Stimulated activated effector memory CD8-positive, alpha-beta T cell treated with anti-CD3 and anti-CD28 coated beads, Interleukin-12 subunit alpha, Interleukin-12 subunit beta, amount 100 ng/mL, for 72 hours (primary cell): ENCODE measurements around the gene TBC1D17.

Source experiments
- ATAC-seq: fragments of 150-1000 bp; cut with Tn5 transposase; 2 replicates; pipeline ENCODE4 v1.10.0; 2021
- DNase-seq, 2 donors: peaks; one replicate each; pipeline ENCODE4 v3.0.0; 2021 to 2022; ENCODE audit warnings: low spot score in 2 of 2
- H3K27ac Mint-ChIP-seq: one replicate; pipeline ENCODE4 v1.8.0; 2022; ENCODE audit warnings: mild to moderate bottlenecking, mixed read lengths
- H3K36me3 Mint-ChIP-seq: one replicate; pipeline ENCODE4 v1.8.0; 2022; ENCODE audit warnings: mild to moderate bottlenecking, mixed read lengths
- H3K4me1 Mint-ChIP-seq: one replicate; pipeline ENCODE4 v1.8.0; 2022; ENCODE audit warnings: mixed read lengths
- H3K4me3 Mint-ChIP-seq: one replicate; pipeline ENCODE4 v1.8.0; 2022; ENCODE audit warnings: mild to moderate bottlenecking, mixed read lengths
- H3K9me3 Mint-ChIP-seq: one replicate; pipeline ENCODE4 v1.8.0; 2022; ENCODE audit warnings: mixed read lengths

TBC1D17 gene

DNA sequence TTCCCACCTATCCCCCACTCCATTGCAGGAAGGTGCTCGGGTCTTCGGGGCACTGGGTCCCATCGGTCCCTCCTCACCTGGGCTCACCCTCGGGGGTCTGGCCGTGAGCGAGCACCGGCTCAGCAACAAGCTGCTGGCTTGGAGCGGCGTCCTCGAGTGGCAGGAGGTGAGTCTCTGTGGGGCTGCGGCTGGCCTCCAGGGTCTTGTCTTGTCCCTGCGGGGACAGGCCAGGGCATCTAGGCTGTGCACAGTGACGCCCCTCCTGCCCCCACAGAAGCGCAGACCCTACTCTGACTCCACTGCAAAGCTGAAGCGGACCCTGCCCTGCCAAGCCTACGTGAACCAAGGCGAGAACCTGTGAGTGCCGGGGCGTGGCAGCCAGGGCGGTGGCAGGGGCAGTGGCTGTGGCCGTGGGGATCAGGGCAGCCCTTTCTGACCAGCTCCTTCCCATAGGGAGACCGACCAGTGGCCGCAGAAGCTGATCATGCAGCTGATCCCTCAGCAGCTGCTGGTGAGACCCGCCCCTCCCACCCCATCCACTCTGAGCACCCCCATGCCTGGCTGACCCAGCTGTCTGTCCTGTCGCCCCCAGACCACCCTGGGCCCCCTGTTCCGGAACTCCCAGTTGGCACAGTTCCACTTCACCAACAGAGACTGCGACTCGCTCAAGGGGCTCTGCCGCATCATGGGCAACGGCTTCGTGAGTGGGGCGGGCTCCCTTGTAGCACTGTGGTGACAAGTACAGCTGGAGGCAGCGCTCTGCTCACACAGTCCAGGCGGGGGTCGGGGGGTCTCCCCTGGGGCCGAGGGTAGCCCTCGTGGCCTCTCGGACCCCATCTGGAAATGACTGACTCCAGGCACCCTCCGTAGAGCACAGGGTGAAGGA is 22.9 kb upstream of the TBC1D17 start:
- peak overlapping the region; percentile 89 for H3K27ac Mint-ChIP-seq
- H3K36me3 Mint-ChIP-seq: peaks cover 73% of the 10 kb centered on the region
- no peak overlapping the region for H3K4me3 Mint-ChIP-seq
- no peaks in the 10 kb centered on the region for H3K9me3 Mint-ChIP-seq
- H3K4me1 Mint-ChIP-seq: peaks cover 27% of the 10 kb centered on the region
- ATAC-seq: no peak
- DNase-seq: peak in 1 of 2 donors; percentile 50

DNA sequence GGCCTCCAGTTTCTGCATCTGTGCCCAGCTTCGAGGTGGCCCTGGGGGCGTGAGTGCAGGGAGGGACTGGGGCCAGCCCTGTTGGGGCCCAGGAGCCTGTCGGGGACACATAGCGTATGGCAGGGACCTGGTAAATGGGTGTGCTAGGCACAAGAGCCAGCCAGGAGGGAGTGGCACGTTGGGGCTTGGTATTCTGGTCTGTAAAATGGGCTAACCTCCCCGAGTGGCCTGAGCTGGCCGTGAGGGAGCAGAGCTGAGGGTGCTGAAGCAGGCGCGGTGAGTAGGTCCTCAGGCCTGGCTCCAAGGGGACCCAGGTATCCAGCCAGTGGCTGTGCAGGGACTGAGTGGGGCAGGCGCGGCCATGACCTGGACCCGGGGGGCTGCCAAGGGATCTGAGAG is 22.2 kb upstream of the TBC1D17 start:
- Mint-ChIP-seq H3K4me3 (no peak overlapping the region), H3K4me1 (peaks cover 21% of the 10 kb centered on the region), H3K36me3 (peaks cover 79% of the 10 kb centered on the region), H3K27ac (peak overlapping the region; percentile 89), H3K9me3 (no peaks in the 10 kb centered on the region)
- ATAC-seq (no peak), DNase-seq (no peak)

DNA sequence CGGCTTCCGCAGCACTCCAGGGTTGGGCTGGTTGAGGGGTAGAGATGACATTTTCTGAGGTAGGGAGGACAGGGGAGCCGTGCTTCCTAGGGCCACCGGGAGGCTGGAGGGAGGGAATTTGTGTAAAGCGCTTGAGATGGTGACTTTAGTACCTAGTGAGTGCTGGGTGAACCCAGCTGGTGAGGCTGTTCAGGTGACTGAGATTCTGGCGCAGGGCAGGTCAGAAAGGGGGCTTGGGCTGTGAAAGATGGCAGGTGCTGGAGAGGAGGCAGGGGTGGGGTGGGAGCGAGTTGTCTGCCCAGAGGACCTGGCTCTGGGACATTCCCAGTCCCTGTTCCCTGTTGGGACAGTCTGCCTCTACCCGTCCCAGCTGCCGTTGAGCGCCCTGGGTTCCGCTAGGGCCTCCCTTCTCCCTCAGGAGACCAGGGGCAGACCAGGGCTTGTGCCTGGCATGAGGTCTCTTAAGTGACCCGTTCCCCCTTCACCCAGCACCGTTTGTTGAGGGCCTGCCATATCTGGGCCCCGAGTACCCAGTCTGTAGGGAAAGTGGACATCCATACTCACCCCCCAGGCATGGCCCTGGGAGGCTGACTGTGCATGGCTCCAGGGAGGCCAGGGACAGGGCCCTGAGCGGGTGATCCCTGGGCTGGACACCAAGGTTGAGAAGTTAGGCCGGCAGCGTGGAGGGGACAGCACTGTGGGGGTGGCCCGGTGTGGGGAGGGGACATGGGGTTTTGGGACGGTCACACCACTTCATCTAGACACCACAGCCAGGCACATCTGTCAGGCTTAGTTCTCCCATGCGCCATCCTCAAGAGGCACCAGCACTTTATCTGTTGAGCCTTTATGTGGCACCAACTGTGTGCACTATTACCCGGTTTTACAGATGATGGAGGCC is 21.6 kb upstream of the TBC1D17 start:
- H3K4me1 Mint-ChIP-seq: peaks cover 19% of the 10 kb centered on the region
- DNase-seq (peak in 1 of 2 donors; percentile 50), ATAC-seq (no peak)
- H3K27ac Mint-ChIP-seq: peak overlapping the region; percentile 89
- H3K36me3 Mint-ChIP-seq: peaks cover 86% of the 10 kb centered on the region
- H3K4me3 Mint-ChIP-seq: no peak overlapping the region
- no peaks in the 10 kb centered on the region for H3K9me3 Mint-ChIP-seq

DNA sequence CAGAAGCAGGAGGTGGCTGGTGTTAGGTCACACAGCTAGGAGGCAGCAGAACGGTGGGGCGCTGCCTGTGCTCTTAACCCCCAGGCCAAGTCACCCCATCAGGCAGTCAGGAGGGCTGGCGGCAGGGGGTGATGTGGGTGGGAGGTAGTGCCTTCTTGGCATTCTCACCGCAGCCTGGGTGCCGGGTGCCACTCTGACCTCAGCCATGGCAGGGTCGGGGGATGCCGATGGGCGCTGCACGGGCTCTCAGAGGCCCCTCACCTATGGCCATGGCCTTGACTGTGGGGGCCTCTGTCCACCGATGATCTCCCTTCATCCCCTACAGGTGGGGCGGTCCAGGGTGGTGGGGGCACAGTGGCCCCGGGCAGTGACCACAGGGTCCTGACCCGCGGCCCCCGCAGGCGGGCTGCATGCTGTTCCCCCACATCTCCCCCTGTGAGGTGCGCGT is 20.9 kb upstream of the TBC1D17 start:
- no peak overlapping the region for H3K4me3 Mint-ChIP-seq
- H3K4me1 Mint-ChIP-seq: peaks cover 19% of the 10 kb centered on the region
- peaks cover 93% of the 10 kb centered on the region for H3K36me3 Mint-ChIP-seq
- ATAC-seq (no peak), DNase-seq (no peak)
- no peaks in the 10 kb centered on the region for H3K9me3 Mint-ChIP-seq
- H3K27ac Mint-ChIP-seq: peak overlapping the region; percentile 89

DNA sequence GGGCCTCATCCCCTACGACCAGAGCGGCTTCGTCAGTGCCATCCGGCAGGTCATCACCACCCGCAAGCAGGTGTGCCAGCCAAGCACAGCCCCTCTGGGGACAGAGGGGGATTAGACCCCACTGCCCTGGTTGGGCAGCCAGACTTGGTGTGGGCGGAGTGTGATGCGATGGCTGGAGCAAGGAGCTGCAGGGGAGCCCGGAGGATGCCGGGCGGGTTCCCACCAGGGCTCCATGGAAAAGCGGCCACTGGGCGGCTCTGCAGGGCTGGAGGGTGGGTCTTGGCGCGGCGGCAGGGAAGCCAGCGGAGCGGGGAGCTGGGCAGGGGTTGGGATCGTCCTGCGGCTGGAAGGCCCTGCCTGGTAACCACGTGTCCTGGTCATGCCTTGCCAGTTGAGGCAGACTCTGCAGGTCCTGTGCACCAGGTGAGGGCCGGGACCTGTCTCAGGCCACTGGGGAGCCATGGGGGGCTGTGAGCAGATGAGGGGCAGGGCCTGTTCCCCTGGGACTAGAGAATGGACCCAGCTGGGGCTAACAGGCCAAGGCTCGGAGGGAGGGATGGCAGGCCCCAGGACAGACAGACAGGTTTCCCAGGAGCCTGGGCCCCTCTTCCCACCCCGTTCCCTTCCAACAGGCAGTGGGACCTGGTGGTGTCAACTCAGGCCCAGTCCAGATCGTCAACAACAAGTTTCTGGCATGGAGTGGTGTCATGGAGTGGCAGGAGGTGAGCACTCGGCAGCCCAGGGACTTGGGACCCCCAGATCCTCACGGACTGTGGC is 20.3 kb upstream of the TBC1D17 start:
- Mint-ChIP-seq H3K4me3 (no peak overlapping the region), H3K36me3 (peaks cover 94% of the 10 kb centered on the region), H3K9me3 (no peaks in the 10 kb centered on the region), H3K4me1 (peaks cover 15% of the 10 kb centered on the region), H3K27ac (peak overlapping the region; percentile 89)
- ATAC-seq: no peak
- no peak for DNase-seq

DNA sequence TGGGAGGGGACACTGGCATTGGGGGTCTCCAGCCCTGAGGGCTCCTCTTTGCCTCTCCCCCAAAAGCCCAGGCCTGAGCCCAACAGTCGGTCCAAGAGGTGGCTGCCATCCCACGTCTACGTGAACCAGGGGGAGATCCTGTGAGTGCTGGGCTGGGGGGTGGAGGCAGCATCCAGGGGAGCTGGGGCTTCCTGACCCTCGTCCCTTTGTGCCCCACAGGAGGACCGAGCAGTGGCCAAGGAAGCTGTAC is 19.7 kb upstream of the TBC1D17 start:
- ATAC-seq (no peak), DNase-seq (no peak)
- peaks cover 93% of the 10 kb centered on the region for H3K36me3 Mint-ChIP-seq
- H3K9me3 Mint-ChIP-seq: no peaks in the 10 kb centered on the region
- H3K27ac Mint-ChIP-seq: peak overlapping the region; percentile 61
- no peak overlapping the region for H3K4me3 Mint-ChIP-seq
- peaks cover 10% of the 10 kb centered on the region for H3K4me1 Mint-ChIP-seq

DNA sequence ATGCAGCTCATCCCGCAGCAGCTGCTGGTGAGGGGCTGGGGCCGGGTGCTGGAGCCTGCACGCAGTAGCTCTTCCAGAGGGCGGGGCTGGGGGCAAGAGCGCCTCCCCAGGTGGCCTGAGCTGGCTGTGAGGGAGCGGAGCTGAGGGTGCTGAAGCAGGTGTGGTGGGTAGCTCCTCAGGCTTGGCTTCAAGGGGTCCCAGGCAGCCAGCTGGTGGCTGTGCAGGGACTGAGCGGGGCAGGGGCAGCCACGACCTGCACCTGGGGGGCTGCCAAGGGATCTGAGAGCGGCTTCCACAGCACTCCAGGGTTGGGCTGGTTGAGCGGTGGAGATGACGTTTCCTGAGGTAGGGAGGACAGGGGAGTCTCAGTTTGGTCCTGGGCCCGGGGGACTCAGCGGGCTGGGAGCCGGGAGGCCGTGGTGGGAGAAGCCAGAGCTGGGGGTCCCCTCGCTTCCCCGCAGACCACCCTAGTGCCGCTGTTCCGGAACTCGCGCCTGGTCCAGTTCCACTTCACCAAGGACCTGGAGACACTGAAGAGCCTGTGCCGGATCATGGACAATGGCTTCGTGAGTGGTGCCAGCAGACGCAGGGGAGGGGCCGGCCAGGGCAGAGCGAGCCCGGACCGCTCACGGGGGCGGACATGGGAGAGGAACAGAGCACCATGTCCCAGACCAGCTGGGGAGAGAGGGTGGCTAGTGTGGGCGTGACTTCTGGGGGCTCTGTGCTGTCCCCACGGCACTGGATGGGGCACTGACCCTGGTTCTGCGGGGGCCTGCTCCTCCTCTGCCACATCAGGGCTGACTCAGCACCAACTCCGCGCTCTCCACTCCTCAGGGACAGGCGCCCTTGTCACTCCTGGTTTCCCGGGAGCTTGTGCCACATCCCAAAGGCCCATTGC is 19.2 kb upstream of the TBC1D17 start:
- Mint-ChIP-seq H3K36me3 (peaks cover 97% of the 10 kb centered on the region), H3K4me3 (no peak overlapping the region)
- DNase-seq: no peak

DNA sequence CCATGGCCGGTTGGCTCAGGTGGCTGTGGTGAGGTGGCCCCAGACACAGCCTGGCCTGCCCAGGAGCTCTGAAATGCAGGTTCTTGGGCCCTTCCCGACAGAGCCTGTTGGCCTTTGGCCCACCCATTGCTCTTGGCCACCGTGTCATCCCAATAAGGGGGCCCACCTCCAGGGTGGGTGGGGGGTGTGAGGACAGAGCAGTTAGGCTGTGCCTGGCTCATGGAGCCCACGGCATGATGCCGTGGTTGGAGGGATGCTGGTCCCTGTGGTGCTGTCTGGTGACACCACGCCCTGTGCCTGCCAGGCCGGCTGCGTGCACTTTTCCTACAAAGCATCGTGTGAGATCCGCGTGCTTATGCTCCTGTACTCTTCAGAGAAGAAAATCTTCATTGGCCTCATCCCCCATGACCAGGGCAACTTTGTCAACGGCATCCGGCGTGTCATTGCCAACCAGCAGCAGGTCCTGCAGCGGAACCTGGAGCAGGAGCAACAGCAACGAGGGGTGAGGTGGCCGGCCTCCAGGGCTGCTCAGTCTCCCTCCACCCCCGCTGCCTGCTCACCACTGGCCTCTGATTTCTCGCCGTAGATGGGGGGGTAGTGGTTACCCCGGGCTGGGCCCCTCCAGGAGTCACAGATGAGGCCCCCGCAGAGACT is 17.7 kb upstream of the TBC1D17 start:
- no peaks in the 10 kb centered on the region for H3K9me3 Mint-ChIP-seq
- ATAC-seq (no peak), DNase-seq (no peak)
- H3K36me3 Mint-ChIP-seq: peaks cover 97% of the 10 kb centered on the region
- H3K4me1 Mint-ChIP-seq: peaks cover 14% of the 10 kb centered on the region
- no peak overlapping the region for H3K27ac Mint-ChIP-seq
- no peak overlapping the region for H3K4me3 Mint-ChIP-seq

More for the DNA sequence above, 19.2 kb upstream of the TBC1D17 start:
- no peak for ATAC-seq
- peaks cover 12% of the 10 kb centered on the region for H3K4me1 Mint-ChIP-seq
- peak overlapping the region; percentile 61 for H3K27ac Mint-ChIP-seq
- no peaks in the 10 kb centered on the region for H3K9me3 Mint-ChIP-seq

DNA sequence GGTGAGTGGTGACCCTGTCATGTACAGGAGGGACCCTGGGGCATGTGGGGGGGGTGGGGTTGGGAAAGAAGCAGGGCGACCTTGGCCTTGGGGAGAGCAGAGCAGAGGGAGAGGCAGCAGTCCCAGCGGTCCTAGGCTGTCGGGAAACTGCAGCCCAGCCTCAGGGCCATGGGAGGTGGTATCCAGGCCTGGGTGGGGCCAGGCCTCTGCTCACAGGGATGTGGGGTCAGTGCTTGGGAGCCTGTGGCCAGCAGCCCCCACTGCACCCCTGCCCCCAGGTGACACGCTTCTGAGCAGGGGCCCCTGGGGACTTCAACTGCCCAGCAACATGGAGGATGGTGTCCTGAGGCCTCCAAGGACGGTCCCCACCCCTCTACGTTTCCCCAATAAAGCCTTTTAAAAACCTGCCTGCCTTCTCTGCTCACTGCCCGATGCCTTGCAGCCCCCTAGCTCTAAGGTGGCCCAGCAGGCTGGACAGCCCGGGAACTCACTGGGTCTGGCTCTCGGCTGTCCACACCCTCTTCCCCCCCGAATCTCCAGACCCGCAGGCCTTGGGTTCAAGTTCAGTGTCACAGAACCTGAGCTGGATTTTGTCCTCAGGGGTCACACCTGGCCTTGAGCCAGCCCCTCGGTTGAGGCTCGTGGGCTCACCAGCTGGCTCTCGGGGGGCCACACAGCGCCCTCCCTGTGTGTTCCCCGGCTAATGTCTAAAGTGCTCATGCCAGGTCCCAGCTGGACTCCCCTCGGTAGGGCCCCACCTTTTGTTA is 17.0 kb upstream of the TBC1D17 start:
- DNase-seq (no peak), ATAC-seq (no peak)
- Mint-ChIP-seq H3K4me3 (no peak overlapping the region), H3K4me1 (peaks cover 8% of the 10 kb centered on the region), H3K9me3 (no peaks in the 10 kb centered on the region), H3K27ac (peak overlapping the region; percentile 63), H3K36me3 (peaks cover 97% of the 10 kb centered on the region)

DNA sequence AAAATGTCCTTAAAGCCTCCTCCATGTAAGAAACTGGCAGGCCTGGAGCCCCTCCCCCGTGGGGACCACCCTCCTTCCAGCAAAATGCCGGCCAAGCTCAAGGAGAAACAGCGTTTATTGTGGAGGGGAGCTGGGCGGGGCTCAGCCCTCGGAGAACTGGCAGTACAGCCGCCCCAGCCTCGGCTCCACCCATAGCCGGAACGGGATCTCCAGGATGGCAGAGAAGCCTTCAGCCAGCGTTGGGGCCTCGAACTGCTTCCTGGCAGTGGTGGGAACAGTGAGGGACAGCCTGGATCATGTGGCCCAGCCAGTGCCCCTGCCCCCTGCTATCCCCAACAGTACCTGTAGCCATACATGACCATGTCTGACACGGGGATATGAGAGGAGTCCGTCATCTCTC is 16.4 kb upstream of the TBC1D17 start:
- Mint-ChIP-seq H3K27ac (peak overlapping the region; percentile 63), H3K36me3 (peaks cover 97% of the 10 kb centered on the region), H3K9me3 (no peaks in the 10 kb centered on the region), H3K4me1 (peaks cover 6% of the 10 kb centered on the region), H3K4me3 (no peak overlapping the region)
- ATAC-seq (no peak), DNase-seq (no peak)

DNA sequence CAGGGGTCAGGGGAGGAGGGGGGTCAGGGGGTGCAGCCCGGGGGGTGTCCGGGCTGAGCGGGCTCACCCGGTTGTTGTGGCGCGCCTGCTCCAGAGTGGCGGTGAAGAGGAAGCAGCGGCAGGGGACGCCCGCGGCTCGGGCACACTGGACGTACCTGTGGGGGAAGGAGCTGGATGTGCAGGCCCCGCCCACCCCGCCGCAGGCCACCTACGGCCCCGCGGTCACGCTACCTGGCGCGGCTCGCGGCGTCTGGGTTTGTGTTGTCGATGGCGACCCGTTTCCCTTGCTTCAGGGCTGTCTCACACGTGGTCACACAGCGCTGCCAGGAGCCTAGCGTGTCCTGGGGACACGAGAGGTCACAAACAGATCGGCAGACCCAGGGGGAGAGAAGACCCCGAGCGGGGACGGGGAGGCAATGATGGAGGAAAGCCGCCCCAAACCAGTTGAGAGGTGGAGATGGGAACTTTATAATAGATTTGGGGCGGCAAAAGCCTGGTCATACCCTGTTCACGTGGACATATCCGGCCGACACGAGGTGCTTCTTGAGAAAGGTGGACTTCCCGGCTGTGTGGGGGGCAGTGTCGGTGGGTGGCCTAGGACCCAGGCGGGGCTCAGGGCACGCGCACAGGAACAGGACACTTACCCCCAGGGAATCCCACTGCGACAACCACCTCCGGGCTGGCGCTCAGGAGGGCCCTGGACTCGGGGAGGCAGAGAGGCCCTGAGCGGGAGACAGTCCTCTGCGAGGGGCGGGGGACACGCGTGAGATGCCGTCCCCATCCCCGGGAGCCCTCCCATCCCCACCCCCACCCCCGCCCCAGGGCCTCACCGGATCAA is 15.7 kb upstream of the TBC1D17 start:
- Mint-ChIP-seq H3K27ac (no peak overlapping the region), H3K36me3 (peaks cover 97% of the 10 kb centered on the region)
- ATAC-seq: no peak

DNA sequence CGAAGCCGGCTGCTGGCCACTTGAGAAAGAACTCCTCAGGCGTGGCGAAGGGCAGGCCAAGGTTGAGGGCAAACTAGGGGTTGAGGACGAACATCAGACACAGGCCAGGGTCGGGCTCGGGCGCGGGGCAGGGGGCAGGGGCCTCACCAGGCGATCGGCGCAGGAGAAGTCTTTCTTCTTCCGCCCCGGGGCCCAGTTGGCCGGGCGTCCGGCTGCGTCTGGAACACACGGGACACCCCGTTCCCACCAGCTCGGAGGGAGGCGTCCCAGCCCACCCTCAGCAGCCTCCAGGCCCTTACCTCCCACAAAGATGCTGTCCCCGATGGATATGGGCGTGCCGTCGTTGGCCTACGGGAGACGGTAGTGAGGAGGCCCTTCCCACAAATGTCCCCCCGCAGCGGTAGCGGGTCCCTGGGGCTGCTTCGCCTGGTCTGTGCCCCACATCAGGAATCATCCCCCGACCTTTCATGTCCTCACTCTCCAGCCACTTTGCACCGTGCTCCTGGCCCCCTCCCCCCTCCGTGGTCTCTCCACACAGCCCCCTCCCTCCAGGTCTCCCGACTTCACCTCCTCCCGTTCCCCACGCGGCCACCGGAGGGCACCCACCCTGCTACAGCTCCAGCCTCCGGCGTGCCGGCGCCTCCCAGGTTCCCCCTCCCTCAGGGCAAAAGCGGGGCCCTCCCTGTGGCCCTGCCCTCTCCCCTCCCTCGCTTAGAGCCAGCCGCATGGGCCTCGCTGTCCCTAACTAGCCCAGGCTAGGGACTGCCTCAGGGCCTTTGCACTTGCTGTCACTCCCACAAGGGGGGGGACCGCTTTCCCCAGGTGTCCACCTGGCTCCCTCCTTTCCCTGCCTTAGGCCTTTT is 14.9 kb upstream of the TBC1D17 start:
- no peak for DNase-seq
- Mint-ChIP-seq H3K4me1 (peaks cover 6% of the 10 kb centered on the region), H3K27ac (peak overlapping the region; percentile 67), H3K9me3 (no peaks in the 10 kb centered on the region), H3K4me3 (no peak overlapping the region), H3K36me3 (peaks cover 97% of the 10 kb centered on the region)
- no peak for ATAC-seq

More for the DNA sequence above, 15.7 kb upstream of the TBC1D17 start:
- no peak for DNase-seq
- Mint-ChIP-seq H3K4me3 (no peak overlapping the region), H3K9me3 (no peaks in the 10 kb centered on the region), H3K4me1 (peaks cover 6% of the 10 kb centered on the region)
